DND-41 (cell line): Measurements from ENCODE around the gene TRAPPC10.

Experiments
- ATAC-seq: fragments of 200-7000 bp; cut with Tn5 transposase; 3 replicates; pipeline ENCODE4 v1.9.1; 2021; ENCODE audit warnings: low read depth; ENCODE audit not compliant: insufficient read depth
- DNase-seq: peaks from one replicate; pipeline ENCODE4 v3.0.0-alpha.2; 2020
- H2AFZ ChIP-seq: 2 replicates; pipeline ENCODE4 v1.6.0; 2012; ENCODE audit warnings: low read depth, low read length
- H3K27ac ChIP-seq: 2 replicates; pipeline ENCODE4 v1.5.1; 2012; ENCODE audit warnings: low read length, inconsistent platforms
- H3K27me3 ChIP-seq: fragments of 200-600 bp; sonication (generic); 2 replicates; pipeline ENCODE4 v1.6.0; 2012; ENCODE audit warnings: low read length, mild to moderate bottlenecking, inconsistent platforms; ENCODE audit not compliant: insufficient read depth, poor library complexity
- H3K36me3 ChIP-seq: 2 replicates; pipeline ENCODE4 v1.5.1; 2012; ENCODE audit warnings: low read length, inconsistent platforms; ENCODE audit not compliant: insufficient read depth
- H3K4me1 ChIP-seq: 2 replicates; pipeline ENCODE4 v1.5.1; 2012; ENCODE audit warnings: mild to moderate bottlenecking, low read length; ENCODE audit not compliant: insufficient read depth
- H3K4me2 ChIP-seq: 2 replicates; pipeline ENCODE4 v1.6.0; 2012; ENCODE audit warnings: mild to moderate bottlenecking, moderate library complexity, low read length, inconsistent platforms; ENCODE audit not compliant: insufficient read depth
- H3K4me3 ChIP-seq, 2 experiments: fragments of 200-600 bp in 1 of 2; shearing (Covaris generic) in 1 of 2; 2 replicates each; pipeline ENCODE4 v1.5.1; 2012 to 2016; ENCODE audit warnings: inconsistent platforms in 2 of 2, low read length in 2 of 2, mild to moderate bottlenecking in 2 of 2, low read depth in 1 of 2, moderate library complexity in 1 of 2
- H3K79me2 ChIP-seq: 2 replicates; pipeline ENCODE4 v1.6.0; 2012; ENCODE audit warnings: low read length, inconsistent platforms; ENCODE audit not compliant: insufficient read depth
- H3K9ac ChIP-seq: 2 replicates; pipeline ENCODE4 v1.6.0; 2012; ENCODE audit warnings: low read depth, mild to moderate bottlenecking, inconsistent platforms, low read length, moderate library complexity
- H3K9me3 ChIP-seq: 2 replicates; pipeline ENCODE4 v1.5.1; 2012; ENCODE audit warnings: low read length, moderate library complexity, mild to moderate bottlenecking, inconsistent platforms; ENCODE audit not compliant: insufficient read depth, severe bottlenecking
- H4K20me1 ChIP-seq: 2 replicates; pipeline ENCODE4 v1.6.0; 2012; ENCODE audit warnings: low read length; ENCODE audit not compliant: insufficient read depth
- CTCF ChIP-seq: IDR thresholded peaks from 2 replicates; pipeline ENCODE4 v1.5.1; 2012; ENCODE audit warnings: borderline replicate concordance, low read length, moderate library complexity, mild to moderate bottlenecking; ENCODE audit not compliant: poor library complexity, severe bottlenecking; ENCODE audit errors: extremely low read depth
- EZH2 ChIP-seq: IDR thresholded peaks from 3 replicates; pipeline ENCODE4 v1.6.1; 2012; ENCODE audit warnings: borderline replicate concordance, low read depth, mild to moderate bottlenecking, moderate library complexity, low read length, inconsistent platforms; ENCODE audit not compliant: severe bottlenecking

The TRAPPC10 gene

GRCh38 chr21:44084496-44085241 is 72.6 kb downstream of the TRAPPC10 start:
- Histone ChIP-seq H3K4me1 (no peaks in the 10 kb centered on the region), H3K27me3 (no peaks in the 10 kb centered on the region), H3K9me3 (no peaks in the 10 kb centered on the region), H2AFZ (no peak overlapping the region), H3K27ac (0 out of 2 replicates have a peak overlapping the region, but pooled peaks have one; percentile 12), H3K4me2 (no peak overlapping the region), H3K36me3 (peaks cover 99% of the 10 kb centered on the region), H3K4me3 (no peak overlapping the region), H4K20me1 (peaks cover 33% of the 10 kb centered on the region), H3K79me2 (no peaks in the 10 kb centered on the region; the same call in 1 of the 2 replicates), H3K9ac (no peak overlapping the region)
- ATAC-seq (no peak), DNase-seq (no peak)
- TF ChIP-seq EZH2 (no peak), CTCF (no peak)

- H4K20me1 ChIP-seq, result peaks cover 33% of the 10 kb centered on the region
Measured at GRCh38 chr21:44085491-44086321, 73.6 kb downstream of the TRAPPC10 start.

GRCh38 chr21:44086636-44087425 is 74.7 kb downstream of the TRAPPC10 start:
- Histone ChIP-seq H3K4me2 (no peak overlapping the region), H3K9me3 (no peaks in the 10 kb centered on the region), H2AFZ (no peak overlapping the region), H3K36me3 (peaks cover 88% of the 10 kb centered on the region), H3K27ac (no peak overlapping the region), H4K20me1 (peaks cover 33% of the 10 kb centered on the region), H3K27me3 (no peaks in the 10 kb centered on the region), H3K4me1 (no peaks in the 10 kb centered on the region), H3K79me2 (no peaks in the 10 kb centered on the region; the same call in 1 of the 2 replicates), H3K9ac (no peak overlapping the region), H3K4me3 (no peak overlapping the region)
- TF ChIP-seq CTCF (no peak), EZH2 (no peak)
- ATAC-seq (no peak), DNase-seq (no peak)

More at GRCh38 chr21:44085491-44086321, 73.6 kb downstream of the TRAPPC10 start:
- TF ChIP-seq CTCF, result no peak
- TF ChIP-seq EZH2, result no peak
- Histone ChIP-seq H3K27me3 (no peaks in the 10 kb centered on the region), H3K9me3 (no peaks in the 10 kb centered on the region), H3K9ac (no peak overlapping the region), H3K4me3 (no peak overlapping the region), H3K4me2 (no peak overlapping the region), H2AFZ (no peak overlapping the region), H3K79me2 (no peaks in the 10 kb centered on the region; the same call in 1 of the 2 replicates), H3K27ac (no peak overlapping the region), H3K36me3 (peaks cover 98% of the 10 kb centered on the region), H3K4me1 (no peaks in the 10 kb centered on the region)
- DNase-seq (no peak), ATAC-seq (no peak)
